Astrocyte (in vitro differentiated cells and primary cell): ENCODE measurements around the gene GJC3. TPM values are rescaled to one million over a fixed set of nuclear protein-coding genes. Genes with fewer than 3 reads are reported as not detected.
"Not testable (repeated sequence)": the region's sequence is repeated elsewhere in the genome, so short reads cannot be mapped to it uniquely, and the experiment has no call there.

Experiments used
- DNase-seq: peaks from one replicate; pipeline ENCODE4 v3.0.0-alpha.2; 2010; ENCODE audit warnings: low read depth
- FAIRE-seq: peaks from 2 replicates; lab custom pipeline; 2011; peaks lifted over from hg19 to GRCh38; lab: Jason Lieb, UNC
- H2AFZ ChIP-seq: 2 replicates; pipeline ENCODE4 v1.6.0; 2012; ENCODE audit warnings: low read depth, low read length, inconsistent platforms
- H3K27ac ChIP-seq: 2 replicates; pipeline ENCODE4 v1.5.1; 2011; ENCODE audit warnings: low read depth, low read length, inconsistent platforms
- H3K27me3 ChIP-seq: 2 replicates; pipeline ENCODE4 v1.6.0; 2011; ENCODE audit warnings: low read length, inconsistent platforms; ENCODE audit not compliant: insufficient read depth
- H3K36me3 ChIP-seq: 2 replicates; pipeline ENCODE4 v1.5.1; 2011; ENCODE audit warnings: low read length, inconsistent platforms; ENCODE audit not compliant: insufficient read depth
- H3K4me1 ChIP-seq: 2 replicates; pipeline ENCODE4 v1.5.1; 2011; ENCODE audit warnings: low read length, inconsistent platforms; ENCODE audit not compliant: insufficient read depth
- H3K4me2 ChIP-seq: 2 replicates; pipeline ENCODE4 v1.6.0; 2012; ENCODE audit warnings: low read length, inconsistent platforms
- H3K4me3 ChIP-seq: 2 replicates; pipeline ENCODE4 v1.5.1; 2011; ENCODE audit warnings: low read depth, mild to moderate bottlenecking, low read length, inconsistent platforms; ENCODE audit not compliant: insufficient read depth
- H3K79me2 ChIP-seq: 2 replicates; pipeline ENCODE4 v1.6.0; 2012; ENCODE audit warnings: mild to moderate bottlenecking, low read length, inconsistent platforms; ENCODE audit not compliant: insufficient read depth
- H3K9ac ChIP-seq: 2 replicates; pipeline ENCODE4 v1.6.0; 2012; ENCODE audit warnings: mild to moderate bottlenecking, low read length, inconsistent platforms
- H3K9me3 ChIP-seq: 2 replicates; pipeline ENCODE4 v1.5.1; 2012; ENCODE audit warnings: low read depth, mild to moderate bottlenecking, low read length, inconsistent platforms; ENCODE audit not compliant: insufficient read depth
- H4K20me1 ChIP-seq: 2 replicates; pipeline ENCODE4 v1.6.0; 2012; ENCODE audit warnings: low read length, inconsistent platforms; ENCODE audit not compliant: insufficient read depth
- H3K27ac Mint-ChIP-seq: one replicate; pipeline ENCODE4 v1.8.0; 2021; ENCODE audit warnings: mild to moderate bottlenecking, mixed read lengths; ENCODE audit not compliant: unreplicated experiment
- H3K27me3 Mint-ChIP-seq: one replicate; pipeline ENCODE4 v1.8.0; 2021; ENCODE audit warnings: low read depth, mixed read lengths; ENCODE audit not compliant: unreplicated experiment
- H3K36me3 Mint-ChIP-seq: one replicate; pipeline ENCODE4 v1.8.0; 2021; ENCODE audit warnings: low read depth, mixed read lengths; ENCODE audit not compliant: unreplicated experiment
- H3K4me1 Mint-ChIP-seq: one replicate; pipeline ENCODE4 v1.8.0; 2021; ENCODE audit warnings: low read depth, mixed read lengths; ENCODE audit not compliant: unreplicated experiment
- H3K4me3 Mint-ChIP-seq: one replicate; pipeline ENCODE4 v1.8.0; 2021; ENCODE audit warnings: mild to moderate bottlenecking, moderate library complexity, mixed read lengths; ENCODE audit not compliant: unreplicated experiment
- H3K9me3 Mint-ChIP-seq: one replicate; pipeline ENCODE4 v1.8.0; 2021; ENCODE audit warnings: mild to moderate bottlenecking, mixed read lengths; ENCODE audit not compliant: unreplicated experiment
- EZH2 ChIP-seq: IDR thresholded peaks from 2 replicates; pipeline ENCODE4 v1.6.1; 2012; ENCODE audit warnings: mild to moderate bottlenecking, low read length, inconsistent platforms; ENCODE audit not compliant: insufficient read depth
- total RNA-seq: library from RNA; stranded (reverse); gene quantifications from 2 replicates; pipeline ENCODE4 v1.2.1, GENCODE V29; 2021
- TF ChIP-seq, protein P1 (sequence below): IDR thresholded peaks from 2 replicates; pipeline ENCODE4 v1.5.1; 2011; ENCODE audit warnings: low read depth, mild to moderate bottlenecking, inconsistent platforms, low read length, moderate library complexity; ENCODE audit not compliant: insufficient read depth

Gene GJC3
- total RNA-seq, 1 donor from 2014 or later, result not detected

DNA sequence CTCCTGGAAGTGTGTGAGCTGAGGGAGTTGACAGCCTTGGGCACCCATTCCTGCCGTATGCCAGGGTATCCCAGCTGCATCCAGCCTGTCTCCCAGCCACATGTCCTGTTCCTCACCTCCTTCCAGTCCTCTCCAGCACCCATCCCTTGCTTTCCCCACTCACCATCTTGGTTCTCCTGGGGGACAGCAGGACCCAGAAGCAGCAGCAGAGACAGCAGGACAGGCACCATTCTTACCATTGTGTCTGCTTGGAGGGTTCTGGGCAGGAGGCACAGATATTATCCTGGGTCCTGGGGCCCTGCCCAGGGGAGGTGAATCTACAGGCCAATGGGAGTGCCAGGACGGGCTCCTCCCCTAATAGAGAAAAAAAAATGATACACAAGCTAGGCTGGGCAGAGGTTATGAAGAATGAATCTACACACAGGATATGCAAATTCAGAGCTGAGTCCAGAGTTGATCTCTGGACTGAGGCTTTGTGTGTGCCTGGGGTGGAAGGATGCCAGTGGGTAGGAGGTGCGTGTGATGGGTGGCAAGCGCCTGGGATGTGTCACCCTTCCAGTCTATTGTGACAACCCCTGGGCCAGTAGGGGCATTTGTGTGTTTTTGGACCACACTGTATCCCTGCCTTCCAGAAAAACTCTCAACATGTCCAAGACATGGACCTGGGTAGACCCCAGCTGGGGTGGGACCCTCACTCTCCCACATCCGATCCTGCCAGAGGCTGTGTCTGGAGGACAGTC lies 46.5 kb upstream of the GJC3 start, which contains the start of gene AZGP1:
AZGP1 (minus strand) TSS at position 250 of the 740 bp plus-strand sequence; CDS start at position 239, 11 bp downstream.
- Mint-ChIP-seq H3K4me1 (no peaks in the 10 kb centered on the region), H3K9me3 (peaks cover 3% of the 10 kb centered on the region), H3K27ac (no peak within 1 kb of the TSS), H3K36me3 (no peaks in the 10 kb centered on the region), H3K27me3 (peaks cover 14% of the 10 kb centered on the region), H3K4me3 (no peak within 1 kb of the TSS)
- Histone ChIP-seq H3K79me2 (no peaks in the 10 kb centered on the region), H3K36me3 (no peaks in the 10 kb centered on the region), H3K27me3 (no peaks in the 10 kb centered on the region), H3K9me3 (no peaks in the 10 kb centered on the region), H3K4me1 (no peaks in the 10 kb centered on the region), H4K20me1 (no peaks in the 10 kb centered on the region), H3K27ac (no peak within 1 kb of the TSS), H3K9ac (no peak within 1 kb of the TSS), H2AFZ (no peak within 1 kb of the TSS), H3K4me2 (no peak within 1 kb of the TSS), H3K4me3 (no peak within 1 kb of the TSS)
- TF ChIP-seq, protein P1, sequence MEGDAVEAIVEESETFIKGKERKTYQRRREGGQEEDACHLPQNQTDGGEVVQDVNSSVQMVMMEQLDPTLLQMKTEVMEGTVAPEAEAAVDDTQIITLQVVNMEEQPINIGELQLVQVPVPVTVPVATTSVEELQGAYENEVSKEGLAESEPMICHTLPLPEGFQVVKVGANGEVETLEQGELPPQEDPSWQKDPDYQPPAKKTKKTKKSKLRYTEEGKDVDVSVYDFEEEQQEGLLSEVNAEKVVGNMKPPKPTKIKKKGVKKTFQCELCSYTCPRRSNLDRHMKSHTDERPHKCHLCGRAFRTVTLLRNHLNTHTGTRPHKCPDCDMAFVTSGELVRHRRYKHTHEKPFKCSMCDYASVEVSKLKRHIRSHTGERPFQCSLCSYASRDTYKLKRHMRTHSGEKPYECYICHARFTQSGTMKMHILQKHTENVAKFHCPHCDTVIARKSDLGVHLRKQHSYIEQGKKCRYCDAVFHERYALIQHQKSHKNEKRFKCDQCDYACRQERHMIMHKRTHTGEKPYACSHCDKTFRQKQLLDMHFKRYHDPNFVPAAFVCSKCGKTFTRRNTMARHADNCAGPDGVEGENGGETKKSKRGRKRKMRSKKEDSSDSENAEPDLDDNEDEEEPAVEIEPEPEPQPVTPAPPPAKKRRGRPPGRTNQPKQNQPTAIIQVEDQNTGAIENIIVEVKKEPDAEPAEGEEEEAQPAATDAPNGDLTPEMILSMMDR, result no peak
- TF ChIP-seq EZH2, result no peak
- FAIRE-seq, result no peak
- no peak for DNase-seq

DNA sequence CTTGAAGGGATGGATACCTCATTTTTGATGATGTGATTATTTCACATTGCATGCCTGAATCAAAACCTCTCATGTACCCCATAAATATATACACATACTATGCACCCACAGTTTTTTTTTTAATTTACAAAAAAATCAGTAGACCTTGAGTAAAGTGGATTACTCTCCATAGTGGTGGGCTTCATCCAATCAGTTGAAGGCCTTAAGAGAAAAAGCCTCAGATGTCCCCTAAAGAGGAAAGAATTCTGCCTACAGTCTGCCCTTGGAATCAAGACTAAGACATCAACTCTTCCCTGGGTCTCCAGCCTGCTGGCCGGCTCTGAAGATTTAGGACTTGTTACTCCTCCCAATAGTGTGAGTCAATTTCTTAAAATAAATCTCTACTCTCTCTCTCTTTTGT lies 45.3 kb upstream of the GJC3 start:
- no peak overlapping the region for H3K27ac ChIP-seq
- DNase-seq, result no peak
- no peaks in the 10 kb centered on the region for H3K36me3 Mint-ChIP-seq
- H3K27ac Mint-ChIP-seq, result no peak overlapping the region
- H3K27me3 Mint-ChIP-seq, result peaks cover 15% of the 10 kb centered on the region
- H3K9ac ChIP-seq, result no peak overlapping the region
- no peak overlapping the region for H3K4me3 ChIP-seq
- no peak overlapping the region for H3K4me2 ChIP-seq
- peaks cover 3% of the 10 kb centered on the region for H3K9me3 Mint-ChIP-seq
- H3K36me3 ChIP-seq, result no peaks in the 10 kb centered on the region
- peaks cover 3% of the 10 kb centered on the region for H3K27me3 ChIP-seq
- no peaks in the 10 kb centered on the region for H3K4me1 Mint-ChIP-seq
- TF ChIP-seq EZH2, result no peak
- TF ChIP-seq, protein P1, result no peak
- H3K4me1 ChIP-seq, result no peaks in the 10 kb centered on the region
- FAIRE-seq, result no peak
- H2AFZ ChIP-seq, result no peak overlapping the region
- no peaks in the 10 kb centered on the region for H4K20me1 ChIP-seq
- H3K9me3 ChIP-seq, result no peaks in the 10 kb centered on the region
- H3K4me3 Mint-ChIP-seq, result no peak overlapping the region
- no peaks in the 10 kb centered on the region for H3K79me2 ChIP-seq

DNA sequence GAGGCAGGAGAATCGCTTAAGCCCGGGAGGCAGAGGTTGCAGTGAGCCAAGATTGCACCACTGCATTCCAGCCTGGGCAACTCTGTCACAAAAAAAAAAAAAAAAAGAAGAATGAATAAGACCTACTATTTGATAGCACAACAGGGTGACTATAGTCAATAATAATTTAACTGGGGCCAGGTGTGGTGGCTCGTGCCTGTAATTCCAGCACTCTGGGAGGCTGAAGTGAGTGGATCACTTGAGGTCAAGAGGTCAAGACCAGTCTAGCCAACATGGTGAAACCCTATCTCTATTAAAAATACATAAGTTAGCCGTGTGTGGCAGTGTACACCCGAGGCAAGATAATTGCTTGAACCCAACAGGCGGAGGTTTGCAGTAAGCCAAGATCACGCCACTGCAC lies 44.4 kb upstream of the GJC3 start:
- not testable (repeated sequence) for H4K20me1 ChIP-seq, H3K9ac ChIP-seq, H3K9me3 Mint-ChIP-seq, DNase-seq, H2AFZ ChIP-seq, H3K9me3 ChIP-seq, FAIRE-seq, H3K79me2 ChIP-seq, H3K4me3 Mint-ChIP-seq, H3K36me3 ChIP-seq, H3K4me1 Mint-ChIP-seq, H3K4me3 ChIP-seq, H3K4me2 ChIP-seq, H3K27ac ChIP-seq, H3K36me3 Mint-ChIP-seq, H3K27me3 ChIP-seq, H3K27ac Mint-ChIP-seq, H3K4me1 ChIP-seq
- H3K27me3 Mint-ChIP-seq, result peaks cover 14% of the 10 kb centered on the region
